NCI-H146 treated with DMSO at 0.1 percent for 48 hours (cell line): ENCODE results near the gene SNX12.

Source experiments
- DNase-seq: peaks from one replicate; lab custom pipeline; 2025; ENCODE audit not compliant: unreplicated experiment; lab: John Stamatoyannopoulos, UW

SNX12 gene

GRCh38 chrX:71068044-71068918, at the start of gene SNX12:
SNX12 (minus strand) TSS chrX:71068334; CDS start chrX:71068306, 28 bp downstream.
- DNase-seq = peak; percentile 79

- DNase-seq = no peak
Observed at GRCh38 chrX:71117358-71117757, 49.2 kb upstream of the SNX12 start.

- no peak for DNase-seq
Observed at GRCh38 chrX:71111921-71112431, 43.8 kb upstream of the SNX12 start.

GRCh38 chrX:71111141-71111843, 43.2 kb upstream of the SNX12 start, which contains the start of gene IL2RG:
IL2RG (minus strand) TSS chrX:71111577; CDS start chrX:71111539, 38 bp downstream.
- no peak for DNase-seq

- DNase-seq = no peak
Observed at GRCh38 chrX:71109051-71109450, 40.9 kb upstream of the SNX12 start.

DNA sequence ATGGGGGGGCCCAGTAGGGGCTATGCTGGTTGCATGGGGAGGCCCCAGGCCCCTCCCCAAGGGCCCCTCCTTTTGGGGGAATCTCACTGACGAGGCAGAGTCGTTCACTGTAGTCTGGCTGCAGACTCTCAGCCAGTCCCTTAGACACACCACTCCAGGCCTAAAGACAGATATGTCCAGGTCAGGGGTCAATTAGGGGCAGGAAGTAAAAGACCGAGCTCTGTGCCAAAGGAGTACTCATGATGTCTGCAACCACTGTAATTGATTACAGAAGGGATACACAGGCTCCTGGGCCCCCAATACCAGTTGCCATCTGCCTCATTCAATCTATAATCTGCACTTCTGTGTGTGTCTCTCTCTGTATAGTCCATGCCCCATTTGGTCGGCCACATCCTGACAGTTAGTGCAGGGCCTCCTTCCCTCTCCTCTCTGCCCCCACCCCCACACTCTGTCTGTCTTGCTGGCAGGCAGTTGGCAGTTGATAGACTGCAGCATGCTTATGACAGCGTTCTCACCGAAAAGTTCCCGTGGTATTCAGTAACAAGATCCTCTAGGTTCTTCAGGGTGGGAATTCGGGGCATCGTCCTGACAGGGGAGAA, 39.7 kb upstream of the SNX12 start:
- DNase-seq = no peak

DNA sequence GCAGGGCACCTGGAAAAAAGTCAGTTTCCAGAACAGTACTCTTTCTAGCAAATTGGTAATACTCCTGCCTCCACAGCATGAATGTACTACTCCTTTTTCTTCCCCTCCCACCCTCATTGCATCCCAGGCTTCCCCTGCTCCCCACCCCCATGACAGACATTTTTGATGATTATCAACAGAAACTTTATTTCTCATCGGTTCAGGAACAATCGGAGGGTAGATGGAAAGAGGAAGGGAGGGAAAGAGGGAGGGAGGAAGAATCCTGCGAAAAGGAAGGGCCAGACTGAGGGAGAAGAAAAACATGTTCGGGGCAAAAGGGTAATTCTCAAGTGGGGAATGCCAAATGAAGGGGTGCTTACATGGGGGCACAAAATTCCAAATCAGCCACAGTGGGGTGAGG, 39.1 kb upstream of the SNX12 start:
- no peak for DNase-seq

- DNase-seq = no peak
Observed at GRCh38 chrX:71106427-71106826, 38.3 kb upstream of the SNX12 start, which contains the start of gene CXorf65. CXorf65 (minus strand) TSS chrX:71106740; CDS start chrX:71106556, 184 bp downstream.

DNA sequence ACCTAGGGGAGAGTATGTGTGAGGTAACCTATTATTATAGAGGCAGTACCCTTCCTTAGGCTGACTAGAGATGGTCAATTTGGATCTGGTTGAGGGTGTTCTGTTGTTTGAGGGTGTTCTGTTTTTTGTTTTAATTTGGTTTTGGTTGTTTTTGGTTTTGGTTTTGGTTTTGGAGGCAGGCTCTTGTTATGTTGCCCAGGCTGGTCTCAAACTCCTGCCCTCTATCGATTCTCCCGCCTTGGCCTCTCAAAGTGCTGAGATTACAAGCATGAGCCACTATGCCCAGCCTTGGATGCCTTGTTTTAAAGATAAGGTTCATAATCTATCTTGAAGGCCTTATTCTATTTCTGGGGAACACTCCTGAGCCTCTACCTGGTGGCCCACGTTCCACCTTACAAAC, 37.5 kb upstream of the SNX12 start:
- DNase-seq = no peak

- no peak for DNase-seq
Observed at GRCh38 chrX:71103110-71103983, 35.2 kb upstream of the SNX12 start.

- no peak for DNase-seq
Observed at GRCh38 chrX:71102292-71102691, 34.2 kb upstream of the SNX12 start.

- no peak for DNase-seq
Observed at GRCh38 chrX:71100581-71101505, 32.7 kb upstream of the SNX12 start.

GRCh38 chrX:71099736-71100135, 31.6 kb upstream of the SNX12 start:
- DNase-seq = no peak

DNA sequence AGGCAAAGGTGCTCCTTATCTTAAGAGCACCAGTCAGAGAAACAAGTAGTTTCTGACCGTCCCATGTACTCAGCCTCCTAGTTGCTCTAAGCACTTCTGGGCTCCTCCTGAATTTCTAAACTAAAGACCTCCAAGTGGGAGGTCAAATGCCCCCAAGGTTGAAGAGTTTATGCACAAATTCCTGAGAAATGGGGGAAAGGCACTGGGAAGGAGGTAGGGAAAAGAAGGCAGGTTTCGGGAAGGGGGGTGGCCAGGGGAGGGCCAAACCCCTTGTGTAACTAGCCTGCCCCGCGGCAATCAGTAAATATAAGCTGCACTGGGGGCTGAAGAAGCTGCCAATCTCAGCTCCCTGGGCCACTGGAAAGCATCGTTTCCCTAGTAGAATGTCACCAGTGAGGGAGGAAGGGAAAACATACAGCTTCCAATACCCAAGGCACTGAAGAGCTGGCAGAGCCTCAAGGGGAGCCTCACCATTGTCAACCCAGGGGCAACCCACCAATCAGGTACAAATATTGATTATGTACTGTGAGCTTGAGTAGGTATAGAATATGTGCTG, 30.9 kb upstream of the SNX12 start:
- no peak for DNase-seq

- no peak for DNase-seq
Observed at GRCh38 chrX:71098302-71098701, 30.2 kb upstream of the SNX12 start.

DNA sequence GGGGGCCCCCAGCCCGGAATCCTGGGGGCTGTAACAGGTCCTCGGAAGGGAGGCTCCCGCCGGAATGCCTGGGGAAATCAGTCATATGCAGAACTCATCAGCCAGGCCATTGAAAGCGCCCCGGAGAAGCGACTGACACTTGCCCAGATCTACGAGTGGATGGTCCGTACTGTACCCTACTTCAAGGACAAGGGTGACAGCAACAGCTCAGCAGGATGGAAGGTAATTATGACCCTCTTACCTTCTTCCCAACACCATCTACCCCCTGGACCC, 28.6 kb upstream of the SNX12 start:
- no peak for DNase-seq

- DNase-seq = peak; percentile 28
Observed at GRCh38 chrX:71095981-71096759, 28.0 kb upstream of the SNX12 start.

- DNase-seq = peak; percentile 67
Observed at GRCh38 chrX:71095555-71095980, 27.4 kb upstream of the SNX12 start, which contains the start of gene FOXO4. FOXO4 (plus strand) TSS chrX:71095851; CDS start chrX:71096529, 678 bp downstream.
